PC-3 (cell line): ENCODE measurements around the gene IFNA4. TPM values are rescaled to one million over a fixed set of nuclear protein-coding genes. Genes with fewer than 3 reads are reported as not detected.

Experiments
- ATAC-seq: fragments of 200-7000 bp; cut with Tn5 transposase; 2 replicates; pipeline ENCODE4 v1.9.1; 2020; ENCODE audit warnings: mild to moderate bottlenecking, moderate library complexity
- BruUV-seq: library from RNA; stranded (reverse); fragments of 400-500 nt; replicated peaks from 2 replicates; lab custom pipeline; 2021; lab: Mats Ljungman, UMichigan
- CTCF ChIA-PET: fragments of 300-600 bp; sonication (Branson Sonifier 250); formaldehyde crosslinking; loops from one replicate; lab custom pipeline; 2022; ENCODE audit warnings: antibody characterized with exemption; lab: Charles Lee
- POLR2A ChIA-PET: fragments of 300-600 bp; sonication (Branson Sonifier 250); formaldehyde crosslinking; loops from one replicate; lab custom pipeline; 2022; ENCODE audit warnings: antibody characterized with exemption; ENCODE audit not compliant: unreplicated experiment; lab: Charles Lee
- DNase-seq: peaks from one replicate; pipeline ENCODE4 v3.0.0-alpha.2; 2015
- H2AFZ ChIP-seq: fragments of 300-600 bp; sonication (generic); 2 replicates; pipeline ENCODE4 v1.6.0; 2016; ENCODE audit warnings: antibody characterized with exemption, low read length
- H3F3A ChIP-seq: fragments of 300-600 bp; sonication (generic); one replicate; pipeline ENCODE4 v1.6.0; 2017; ENCODE audit warnings: antibody characterized with exemption, low read length, control low read depth, mild to moderate bottlenecking; ENCODE audit not compliant: unreplicated experiment
- H3K27ac ChIP-seq: fragments of 300-600 bp; sonication (generic); 2 replicates; pipeline ENCODE4 v1.5.1; 2016; ENCODE audit warnings: mild to moderate bottlenecking, low read length
- H3K27me3 ChIP-seq: fragments of 300-600 bp; sonication (generic); 2 replicates; pipeline ENCODE4 v1.6.1; 2016; ENCODE audit warnings: low read length, mixed read lengths
- H3K36me3 ChIP-seq: fragments of 300-600 bp; sonication (generic); 2 replicates; pipeline ENCODE4 v1.6.1; 2016; ENCODE audit warnings: low read depth, mixed run types, low read length, mixed read lengths
- H3K4me1 ChIP-seq: fragments of 300-600 bp; sonication (generic); 2 replicates; pipeline ENCODE4 v1.5.1; 2016; ENCODE audit warnings: low read length; ENCODE audit not compliant: insufficient read depth
- H3K4me2 ChIP-seq: fragments of 300-600 bp; sonication (generic); 2 replicates; pipeline ENCODE4 v1.6.0; 2016; ENCODE audit warnings: low read length
- H3K4me3 ChIP-seq: fragments of 300-600 bp; sonication (generic); 2 replicates; pipeline ENCODE4 v1.5.1; 2016; ENCODE audit warnings: mild to moderate bottlenecking, low read length, mixed read lengths
- H3K79me2 ChIP-seq: fragments of 300-600 bp; sonication (generic); 2 replicates; pipeline ENCODE4 v1.6.1; 2017; ENCODE audit warnings: low read length, mixed read lengths
- H3K9ac ChIP-seq: fragments of 300-600 bp; sonication (generic); 2 replicates; pipeline ENCODE4 v1.6.0; 2016; ENCODE audit warnings: mild to moderate bottlenecking, low read length
- H3K9me2 ChIP-seq: fragments of 300-600 bp; sonication (generic); replicated peaks from 2 replicates; pipeline ENCODE4 v1.6.1; 2016; ENCODE audit warnings: mixed run types, low read length, mixed read lengths
- H3K9me3 ChIP-seq: fragments of 300-600 bp; sonication (generic); 2 replicates; pipeline ENCODE4 v1.6.1; 2016; ENCODE audit warnings: low read length, mixed read lengths
- H4K20me1 ChIP-seq: fragments of 300-600 bp; sonication (generic); 2 replicates; pipeline ENCODE4 v1.6.1; 2016; ENCODE audit warnings: low read length, mixed read lengths
- CTCF ChIP-seq: fragments of 300-600 bp; sonication (generic); conservative IDR thresholded peaks from 2 replicates; pipeline ENCODE4 v1.5.1; 2017; ENCODE audit warnings: antibody characterized with exemption, low read depth, mild to moderate bottlenecking, low read length
- EZH2 ChIP-seq: fragments of 300-600 bp; sonication (generic); IDR thresholded peaks from one replicate; pipeline ENCODE4 v1.6.1; 2017; ENCODE audit warnings: antibody characterized with exemption, mild to moderate bottlenecking, low read length; ENCODE audit not compliant: unreplicated experiment
- EZH2phosphoT487 ChIP-seq: fragments of 300-600 bp; sonication (generic); IDR thresholded peaks from 2 replicates; pipeline ENCODE4 v1.6.1; 2018; ENCODE audit warnings: mild to moderate bottlenecking, antibody characterized with exemption, low read length, borderline replicate concordance
- intact Hi-C: fragments of 100-400 bp; cut with micrococcal nuclease; formaldehyde crosslinking; loops from 2 replicates; pipeline ENCODE4 v1.9.0; 2023
- total RNA-seq: library from RNA; depleted of rRNA; stranded (reverse); fragments of >200 nt; gene quantifications from 2 replicates; pipeline ENCODE4 v1.2.3, GENCODE V29; 2014

The IFNA4 gene
- total RNA-seq, 1 experiment from 2014 or later = not detected

- Histone ChIP-seq H3F3A (no peaks in the 10 kb centered on the region), H3K9ac (no peak overlapping the region), H3K4me3 (no peak overlapping the region), H3K27me3 (no peaks in the 10 kb centered on the region), H2AFZ (no peak overlapping the region), H3K4me2 (no peak overlapping the region), H3K4me1 (no peaks in the 10 kb centered on the region), H3K9me3 (no peaks in the 10 kb centered on the region), H3K79me2 (no peaks in the 10 kb centered on the region), H3K36me3 (no peaks in the 10 kb centered on the region), H4K20me1 (no peaks in the 10 kb centered on the region), H3K9me2 (no peaks in the 10 kb centered on the region), H3K27ac (no peak overlapping the region)
- ATAC-seq (no peak), DNase-seq (no peak)
- ChIA-PET POLR2A (interaction anchor here (0.6 kb wide), 1 partner anchor 111 kb away, joined by 3 read pairs; no protein-coding TSS in a partner anchor), CTCF (no interaction called here)
- intact Hi-C loops = no loop called here
- BruUV-seq = no TSS peak
- TF ChIP-seq EZH2phosphoT487 (no peak), CTCF (no peak)
These were observed 27.2 kb downstream of the IFNA4 start for GRCh38 chr9:21160178-21160577.

- Histone ChIP-seq H3F3A (no peaks in the 10 kb centered on the region), H4K20me1 (no peaks in the 10 kb centered on the region), H3K36me3 (no peaks in the 10 kb centered on the region), H3K27ac (no peak overlapping the region), H3K9ac (no peak overlapping the region), H2AFZ (no peak overlapping the region), H3K9me2 (no peaks in the 10 kb centered on the region), H3K4me2 (no peak overlapping the region), H3K4me1 (no peaks in the 10 kb centered on the region), H3K4me3 (no peak overlapping the region), H3K27me3 (no peaks in the 10 kb centered on the region; the same call in 1 of the 2 replicates), H3K9me3 (no peaks in the 10 kb centered on the region), H3K79me2 (no peaks in the 10 kb centered on the region)
- BruUV-seq = no TSS peak
- intact Hi-C loops = no loop called here
- ChIA-PET CTCF (no interaction called here), POLR2A (no interaction called here)
- DNase-seq (no peak), ATAC-seq (no peak)
- TF ChIP-seq EZH2 = no peak
- no peak for TF ChIP-seq CTCF
- no peak for TF ChIP-seq EZH2phosphoT487
These were observed 31.9 kb downstream of the IFNA4 start for GRCh38 chr9:21155501-21155900.

GRCh38 chr9:21154018-21154608 lies 33.3 kb downstream of the IFNA4 start:
- no peak overlapping the region for H3K9ac ChIP-seq
- intact Hi-C loops = no loop called here
- DNase-seq = peak; percentile 32
- TF ChIP-seq CTCF (peak; percentile 44), EZH2phosphoT487 (no peak), EZH2 (no peak)
- no TSS peak for BruUV-seq
- H3F3A ChIP-seq = no peaks in the 10 kb centered on the region
- ChIA-PET CTCF (interaction anchor here (0.6 kb wide), 1 partner anchor 873 kb away, joined by 3 read pairs; no protein-coding TSS in a partner anchor), POLR2A (no interaction called here)
- H3K27me3 ChIP-seq = no peaks in the 10 kb centered on the region; the same call in 1 of the 2 replicates
- H3K4me2 ChIP-seq = peak overlapping the region; percentile 12; the same call in 1 of the 2 replicates
- no peaks in the 10 kb centered on the region for H3K9me3 ChIP-seq
- H3K79me2 ChIP-seq = no peaks in the 10 kb centered on the region
- no peaks in the 10 kb centered on the region for H3K4me1 ChIP-seq
- H3K4me3 ChIP-seq = no peak overlapping the region
- no peak overlapping the region for H2AFZ ChIP-seq
- H3K27ac ChIP-seq = no peak overlapping the region
- H3K36me3 ChIP-seq = no peaks in the 10 kb centered on the region
- peak; percentile 67 for ATAC-seq
- H4K20me1 ChIP-seq = no peaks in the 10 kb centered on the region
- H3K9me2 ChIP-seq = no peaks in the 10 kb centered on the region
